GM12878 (cell line): ENCODE results near the gene PCGF6. TPM values are rescaled to one million over a fixed set of nuclear protein-coding genes. Genes with fewer than 3 reads are reported as not detected.

Source experiments
- ATAC-seq: fragments of 200-7000 bp; cut with Tn5 transposase; 3 replicates; pipeline ENCODE4 v1.9.1; 2020; ENCODE audit warnings: mild to moderate bottlenecking, moderate library complexity
- BruUV-seq: library from RNA; stranded (reverse); fragments of 400-500 nt; replicated peaks from 2 replicates; lab custom pipeline; 2021; lab: Mats Ljungman, UMichigan
- CTCF ChIA-PET: fragments of 300-600 bp; sonication (Branson Sonifier 250); formaldehyde crosslinking; extraction: SDS; loops from one replicate; lab custom pipeline; 2021; ENCODE audit warnings: inconsistent platforms; lab: Yijun Ruan, JAX
- POLR2A ChIA-PET: fragments of 350-600 bp; formaldehyde crosslinking; extraction: SDS; loops from one replicate; lab custom pipeline; 2021; ENCODE audit warnings: inconsistent platforms; lab: Charles Lee
- RAD21 ChIA-PET: fragments of 300-600 bp; sonication (Branson Sonifier 250); formaldehyde crosslinking; loops from one replicate; lab custom pipeline; 2023; ENCODE audit warnings: antibody characterized with exemption; ENCODE audit not compliant: unreplicated experiment; lab: Charles Lee
- SMC1A ChIA-PET: fragments of 300-600 bp; sonication (Branson Sonifier 250); formaldehyde crosslinking; loops from one replicate; lab custom pipeline; 2023; ENCODE audit not compliant: unreplicated experiment, uncharacterized antibody; lab: Charles Lee
- DNase-seq: peaks from one replicate; pipeline ENCODE4 v3.0.0-alpha.2; 2011; ENCODE audit warnings: low read depth, low spot score
- FAIRE-seq: peaks from 3 replicates; lab custom pipeline; 2011; peaks lifted over from hg19 to GRCh38; lab: Jason Lieb, UNC
- H2AFZ ChIP-seq: 2 replicates; pipeline ENCODE4 v1.6.0; 2011; ENCODE audit warnings: low read depth, low read length, control low read depth; ENCODE audit not compliant: control insufficient read depth
- H3K27ac ChIP-seq: 2 replicates; pipeline ENCODE4 v1.5.1; 2011; ENCODE audit warnings: control low read depth; ENCODE audit not compliant: control insufficient read depth, insufficient read depth
- H3K27me3 ChIP-seq, 2 experiments: replicated peaks in 1 of 2; 2 replicates each; pipeline versions ENCODE4 v1.6.0 to v1.6.1; 2011; ENCODE audit warnings: low read length in 1 of 2; ENCODE audit not compliant: control insufficient read depth in 2 of 2, insufficient read depth in 2 of 2
- H3K36me3 ChIP-seq, 2 experiments: 2 replicates each; pipeline ENCODE4 v1.5.1; 2011; ENCODE audit warnings: low read length in 1 of 2; ENCODE audit not compliant: control insufficient read depth in 2 of 2, insufficient read depth in 2 of 2
- H3K4me1 ChIP-seq: 2 replicates; pipeline ENCODE4 v1.6.1; 2011; ENCODE audit warnings: mild to moderate bottlenecking, low read length, moderate library complexity, mixed read lengths; ENCODE audit not compliant: control insufficient read depth, insufficient read depth
- H3K4me2 ChIP-seq: 2 replicates; pipeline ENCODE4 v1.6.0; 2011; ENCODE audit warnings: control low read depth; ENCODE audit not compliant: control insufficient read depth, insufficient read depth
- H3K4me3 ChIP-seq: fragments of 200-600 bp; sonication (generic); 2 replicates; pipeline ENCODE4 v1.5.1; 2016
- H3K79me2 ChIP-seq: 2 replicates; pipeline ENCODE4 v1.6.0; 2011; ENCODE audit warnings: low read length; ENCODE audit not compliant: control insufficient read depth, insufficient read depth
- H3K9ac ChIP-seq: 2 replicates; pipeline ENCODE4 v1.8.0; 2011; ENCODE audit warnings: low read length, control low read depth, mixed read lengths; ENCODE audit not compliant: control insufficient read depth, insufficient read depth
- H3K9me3 ChIP-seq: replicated peaks from 3 replicates; pipeline ENCODE4 v1.5.1; 2011; ENCODE audit warnings: mild to moderate bottlenecking, low read length; ENCODE audit not compliant: control insufficient read depth, insufficient read depth
- H4K20me1 ChIP-seq: 2 replicates; pipeline ENCODE4 v1.6.0; 2011; ENCODE audit not compliant: control insufficient read depth, insufficient read depth
- HDAC2 ChIP-seq: fragments of 200-600 bp; sonication (generic); IDR thresholded peaks from 2 replicates; pipeline ENCODE4 v1.6.1; 2017
- HDAC6 ChIP-seq: fragments of 200-600 bp; sonication (generic); IDR thresholded peaks from one replicate; pipeline ENCODE4 v1.8.0; 2017; ENCODE audit warnings: antibody characterized with exemption; ENCODE audit not compliant: unreplicated experiment
- MEF2B ChIP-seq: fragments of 450-650 bp; IDR thresholded peaks from 2 replicates; pipeline ENCODE4 v1.6.1; 2018; ENCODE audit warnings: mild to moderate bottlenecking, moderate library complexity; ENCODE audit not compliant: partially characterized antibody, poor library complexity, severe bottlenecking
- SIN3A ChIP-seq: IDR thresholded peaks from 2 replicates; pipeline ENCODE4 v1.6.1; 2012; ENCODE audit warnings: low read depth, low read length, improper control_type of control experiment
- SREBF2 ChIP-seq: IDR thresholded peaks from 2 replicates; pipeline ENCODE4 v1.6.1; 2012; ENCODE audit warnings: mild to moderate bottlenecking, low read length
- WGBS: methylation state at CpG from one replicate; pipeline ENCODE4 v1.1.6; 2016; ENCODE audit warnings: low lambda C conversion rate; ENCODE audit not compliant: insufficient replicate concordance, insufficient coverage; ENCODE audit errors: missing lambda C conversion rate; 5-methylcytosine and 5-hydroxymethylcytosine counted together
- in situ Hi-C: fragments of 300-500 bp; cut with MboI; formaldehyde crosslinking; loops from 9 replicates; pipeline ENCODE4 v1.14.3; 2018; ENCODE audit warnings: mixed read lengths
- intact Hi-C: fragments of 100-400 bp; cut with micrococcal nuclease; formaldehyde crosslinking; loops from one replicate; pipeline ENCODE4 v1.14.2; 2022; ENCODE audit not compliant: unreplicated experiment
- polyA plus RNA-seq, 11 experiments: library from polyadenylated mRNA; depleted of rRNA in 4 of 11; unstranded in 6 of 11; stranded (reverse) in 5 of 11; fragments of >200 nt; fragmentation: Nextera tagmentation in 4 of 11; fragmentation: Illumina TruSeq in 1 of 11; extraction: Ambion mirVana in 4 of 11; extraction: Trizol in 1 of 11; gene quantifications; 1 replicate in 1 of 11; 2 replicates in 10 of 11; pipeline versions ENCODE4 v1.2.1 to v1.2.3, GENCODE V29; 2011 to 2016; ENCODE audit warnings: inconsistent platforms in 2 of 11, missing spikeins in 2 of 11, low read depth in 1 of 11
- total RNA-seq, 4 experiments: library from RNA; depleted of rRNA in 3 of 4; stranded (reverse); fragments of >200 nt in 3 of 4; fragmentation: Illumina TruSeq in 1 of 4; extraction: Trizol in 1 of 4; gene quantifications; 2 replicates each; pipeline versions ENCODE4 v1.2.1 to v1.2.3, GENCODE V29; 2013 to 2021
- TF ChIP-seq, protein P1 (sequence below): fragments of 150-350 bp; IDR thresholded peaks from 2 replicates; pipeline ENCODE4 v1.6.1; 2014; ENCODE audit warnings: mild to moderate bottlenecking, low read depth, low read length
- TF ChIP-seq, protein P2 (sequence below): IDR thresholded peaks from 2 replicates; pipeline ENCODE4 v1.6.1; 2012; ENCODE audit warnings: low read depth, low read length, improper control_type of control experiment
- TF ChIP-seq, protein P3 (sequence below): fragments of 450-650 bp; IDR thresholded peaks from 2 replicates; pipeline ENCODE4 v1.6.1; 2017; ENCODE audit warnings: borderline replicate concordance
- TF ChIP-seq, protein P4 (sequence below): IDR thresholded peaks from 2 replicates; pipeline ENCODE4 v1.6.1; 2012; ENCODE audit warnings: low read depth, low read length, improper control_type of control experiment
- TF ChIP-seq, protein P5 (sequence below): fragments of 450-650 bp; IDR thresholded peaks from 2 replicates; pipeline ENCODE4 v1.6.1; 2016; ENCODE audit warnings: mild to moderate bottlenecking
- TF ChIP-seq, protein P6 (sequence below): fragments of 450-650 bp; conservative IDR thresholded peaks from 2 replicates; pipeline ENCODE4 v1.6.1; 2017; ENCODE audit warnings: mild to moderate bottlenecking, moderate library complexity
- TF ChIP-seq, protein P7 (sequence below): fragments of 450-650 bp; IDR thresholded peaks from 2 replicates; pipeline ENCODE4 v1.6.1; 2014; ENCODE audit warnings: mild to moderate bottlenecking

PCGF6 gene
- total and polyA plus RNA-seq, 10 of the 15 experiments (the other 5 are each of a cell fraction or from before 2014, with no cell fraction given), result 6.5 to 19.1 (median 12.7) TPM

DNA sequence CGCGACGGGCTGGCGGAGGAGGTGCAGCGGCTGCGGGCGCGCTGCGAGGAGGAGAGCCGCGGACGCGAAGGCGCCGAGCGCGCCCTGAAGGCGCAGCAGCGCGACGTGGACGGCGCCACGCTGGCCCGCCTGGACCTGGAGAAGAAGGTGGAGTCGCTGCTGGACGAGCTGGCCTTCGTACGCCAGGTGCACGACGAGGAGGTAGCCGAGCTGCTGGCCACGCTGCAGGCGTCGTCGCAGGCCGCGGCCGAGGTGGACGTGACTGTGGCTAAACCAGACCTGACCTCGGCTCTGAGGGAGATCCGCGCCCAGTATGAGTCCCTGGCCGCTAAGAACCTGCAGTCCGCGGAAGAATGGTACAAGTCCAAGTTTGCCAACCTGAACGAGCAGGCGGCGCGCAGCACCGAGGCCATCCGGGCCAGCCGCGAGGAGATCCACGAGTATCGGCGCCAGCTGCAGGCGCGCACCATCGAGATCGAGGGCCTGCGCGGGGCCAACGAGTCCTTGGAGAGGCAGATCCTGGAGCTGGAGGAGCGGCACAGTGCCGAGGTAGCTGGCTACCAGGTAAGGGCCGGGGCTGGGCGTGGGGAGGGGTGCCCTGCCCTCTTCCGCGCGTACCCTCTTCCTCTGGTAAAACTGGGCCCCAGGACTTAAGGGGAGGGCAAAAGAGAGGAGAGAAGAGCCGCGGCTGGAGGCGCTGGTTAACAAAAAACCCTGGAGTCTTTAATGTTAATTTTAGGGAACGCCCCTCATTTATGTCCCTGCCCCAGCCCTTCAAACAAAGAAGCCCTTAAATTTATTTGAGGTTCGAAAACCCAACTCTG lies 73.0 kb downstream of the PCGF6 start:
- 53% methylated on average over 51 of the region's 76 CpGs for WGBS
- in situ Hi-C loops, result no loop called here
- peaks cover 3% of the 10 kb centered on the region; the same call in 1 of the 2 replicates for H4K20me1 ChIP-seq
- SMC1A ChIA-PET, result no interaction called here
- POLR2A ChIA-PET, result no interaction called here
- H3K27ac ChIP-seq, result no peak overlapping the region
- H3K27me3 ChIP-seq, result peaks cover 0 to 6% of the 10 kb centered on the region in 2 experiments
- intact Hi-C loops, result no loop called here
- RAD21 ChIA-PET, result interaction anchor here (1.2 kb wide), 1 partner anchor 360 kb away, joined by 3 read pairs; the partner anchor contains the start of gene CNNM2
- no peak overlapping the region for H3K9ac ChIP-seq
- H2AFZ ChIP-seq, result 0 out of 2 replicates have a peak overlapping the region, but pooled peaks have one; percentile 12
- peak overlapping the region; percentile 41; the same call in 1 of the 2 replicates for H3K4me3 ChIP-seq
- no TSS peak for BruUV-seq
- no peaks in the 10 kb centered on the region for H3K79me2 ChIP-seq
- FAIRE-seq, result no peak
- peak overlapping the region; percentile 54; the same call in 1 of the 2 replicates for H3K4me2 ChIP-seq
- no peak for DNase-seq
- no peak for ATAC-seq
- no peaks in the 10 kb centered on the region for H3K36me3 ChIP-seq
- H3K9me3 ChIP-seq, result no peaks in the 10 kb centered on the region; the same call in 2 of the 3 replicates
- H3K4me1 ChIP-seq, result no peaks in the 10 kb centered on the region; the same call in 1 of the 2 replicates
- CTCF ChIA-PET, result no interaction called here
- TF ChIP-seq SIN3A, result no peak
- TF ChIP-seq, protein P1, sequence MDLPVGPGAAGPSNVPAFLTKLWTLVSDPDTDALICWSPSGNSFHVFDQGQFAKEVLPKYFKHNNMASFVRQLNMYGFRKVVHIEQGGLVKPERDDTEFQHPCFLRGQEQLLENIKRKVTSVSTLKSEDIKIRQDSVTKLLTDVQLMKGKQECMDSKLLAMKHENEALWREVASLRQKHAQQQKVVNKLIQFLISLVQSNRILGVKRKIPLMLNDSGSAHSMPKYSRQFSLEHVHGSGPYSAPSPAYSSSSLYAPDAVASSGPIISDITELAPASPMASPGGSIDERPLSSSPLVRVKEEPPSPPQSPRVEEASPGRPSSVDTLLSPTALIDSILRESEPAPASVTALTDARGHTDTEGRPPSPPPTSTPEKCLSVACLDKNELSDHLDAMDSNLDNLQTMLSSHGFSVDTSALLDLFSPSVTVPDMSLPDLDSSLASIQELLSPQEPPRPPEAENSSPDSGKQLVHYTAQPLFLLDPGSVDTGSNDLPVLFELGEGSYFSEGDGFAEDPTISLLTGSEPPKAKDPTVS, result no peak
- no peak for TF ChIP-seq MEF2B
- TF ChIP-seq SREBF2, result no peak
- TF ChIP-seq, protein P2, sequence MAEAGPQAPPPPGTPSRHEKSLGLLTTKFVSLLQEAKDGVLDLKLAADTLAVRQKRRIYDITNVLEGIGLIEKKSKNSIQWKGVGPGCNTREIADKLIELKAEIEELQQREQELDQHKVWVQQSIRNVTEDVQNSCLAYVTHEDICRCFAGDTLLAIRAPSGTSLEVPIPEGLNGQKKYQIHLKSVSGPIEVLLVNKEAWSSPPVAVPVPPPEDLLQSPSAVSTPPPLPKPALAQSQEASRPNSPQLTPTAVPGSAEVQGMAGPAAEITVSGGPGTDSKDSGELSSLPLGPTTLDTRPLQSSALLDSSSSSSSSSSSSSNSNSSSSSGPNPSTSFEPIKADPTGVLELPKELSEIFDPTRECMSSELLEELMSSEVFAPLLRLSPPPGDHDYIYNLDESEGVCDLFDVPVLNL, result no peak
- TF ChIP-seq, protein P3, sequence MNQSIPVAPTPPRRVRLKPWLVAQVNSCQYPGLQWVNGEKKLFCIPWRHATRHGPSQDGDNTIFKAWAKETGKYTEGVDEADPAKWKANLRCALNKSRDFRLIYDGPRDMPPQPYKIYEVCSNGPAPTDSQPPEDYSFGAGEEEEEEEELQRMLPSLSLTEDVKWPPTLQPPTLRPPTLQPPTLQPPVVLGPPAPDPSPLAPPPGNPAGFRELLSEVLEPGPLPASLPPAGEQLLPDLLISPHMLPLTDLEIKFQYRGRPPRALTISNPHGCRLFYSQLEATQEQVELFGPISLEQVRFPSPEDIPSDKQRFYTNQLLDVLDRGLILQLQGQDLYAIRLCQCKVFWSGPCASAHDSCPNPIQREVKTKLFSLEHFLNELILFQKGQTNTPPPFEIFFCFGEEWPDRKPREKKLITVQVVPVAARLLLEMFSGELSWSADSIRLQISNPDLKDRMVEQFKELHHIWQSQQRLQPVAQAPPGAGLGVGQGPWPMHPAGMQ, result no peak
- TF ChIP-seq HDAC6, result no peak
- TF ChIP-seq, protein P4, sequence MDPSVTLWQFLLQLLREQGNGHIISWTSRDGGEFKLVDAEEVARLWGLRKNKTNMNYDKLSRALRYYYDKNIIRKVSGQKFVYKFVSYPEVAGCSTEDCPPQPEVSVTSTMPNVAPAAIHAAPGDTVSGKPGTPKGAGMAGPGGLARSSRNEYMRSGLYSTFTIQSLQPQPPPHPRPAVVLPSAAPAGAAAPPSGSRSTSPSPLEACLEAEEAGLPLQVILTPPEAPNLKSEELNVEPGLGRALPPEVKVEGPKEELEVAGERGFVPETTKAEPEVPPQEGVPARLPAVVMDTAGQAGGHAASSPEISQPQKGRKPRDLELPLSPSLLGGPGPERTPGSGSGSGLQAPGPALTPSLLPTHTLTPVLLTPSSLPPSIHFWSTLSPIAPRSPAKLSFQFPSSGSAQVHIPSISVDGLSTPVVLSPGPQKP, result no peak
- TF ChIP-seq, protein P5, sequence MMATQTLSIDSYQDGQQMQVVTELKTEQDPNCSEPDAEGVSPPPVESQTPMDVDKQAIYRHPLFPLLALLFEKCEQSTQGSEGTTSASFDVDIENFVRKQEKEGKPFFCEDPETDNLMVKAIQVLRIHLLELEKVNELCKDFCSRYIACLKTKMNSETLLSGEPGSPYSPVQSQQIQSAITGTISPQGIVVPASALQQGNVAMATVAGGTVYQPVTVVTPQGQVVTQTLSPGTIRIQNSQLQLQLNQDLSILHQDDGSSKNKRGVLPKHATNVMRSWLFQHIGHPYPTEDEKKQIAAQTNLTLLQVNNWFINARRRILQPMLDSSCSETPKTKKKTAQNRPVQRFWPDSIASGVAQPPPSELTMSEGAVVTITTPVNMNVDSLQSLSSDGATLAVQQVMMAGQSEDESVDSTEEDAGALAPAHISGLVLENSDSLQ, result no peak
- TF ChIP-seq, protein P6, sequence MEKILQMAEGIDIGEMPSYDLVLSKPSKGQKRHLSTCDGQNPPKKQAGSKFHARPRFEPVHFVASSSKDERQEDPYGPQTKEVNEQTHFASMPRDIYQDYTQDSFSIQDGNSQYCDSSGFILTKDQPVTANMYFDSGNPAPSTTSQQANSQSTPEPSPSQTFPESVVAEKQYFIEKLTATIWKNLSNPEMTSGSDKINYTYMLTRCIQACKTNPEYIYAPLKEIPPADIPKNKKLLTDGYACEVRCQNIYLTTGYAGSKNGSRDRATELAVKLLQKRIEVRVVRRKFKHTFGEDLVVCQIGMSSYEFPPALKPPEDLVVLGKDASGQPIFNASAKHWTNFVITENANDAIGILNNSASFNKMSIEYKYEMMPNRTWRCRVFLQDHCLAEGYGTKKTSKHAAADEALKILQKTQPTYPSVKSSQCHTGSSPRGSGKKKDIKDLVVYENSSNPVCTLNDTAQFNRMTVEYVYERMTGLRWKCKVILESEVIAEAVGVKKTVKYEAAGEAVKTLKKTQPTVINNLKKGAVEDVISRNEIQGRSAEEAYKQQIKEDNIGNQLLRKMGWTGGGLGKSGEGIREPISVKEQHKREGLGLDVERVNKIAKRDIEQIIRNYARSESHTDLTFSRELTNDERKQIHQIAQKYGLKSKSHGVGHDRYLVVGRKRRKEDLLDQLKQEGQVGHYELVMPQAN, result no peak
- TF ChIP-seq HDAC2, result no peak
- TF ChIP-seq, protein P7, sequence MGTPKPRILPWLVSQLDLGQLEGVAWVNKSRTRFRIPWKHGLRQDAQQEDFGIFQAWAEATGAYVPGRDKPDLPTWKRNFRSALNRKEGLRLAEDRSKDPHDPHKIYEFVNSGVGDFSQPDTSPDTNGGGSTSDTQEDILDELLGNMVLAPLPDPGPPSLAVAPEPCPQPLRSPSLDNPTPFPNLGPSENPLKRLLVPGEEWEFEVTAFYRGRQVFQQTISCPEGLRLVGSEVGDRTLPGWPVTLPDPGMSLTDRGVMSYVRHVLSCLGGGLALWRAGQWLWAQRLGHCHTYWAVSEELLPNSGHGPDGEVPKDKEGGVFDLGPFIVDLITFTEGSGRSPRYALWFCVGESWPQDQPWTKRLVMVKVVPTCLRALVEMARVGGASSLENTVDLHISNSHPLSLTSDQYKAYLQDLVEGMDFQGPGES, result no peak
